ENCODE results near the gene AGPAT1.
"Not testable (repeated sequence)": the region's sequence is repeated elsewhere in the genome, so short reads cannot be mapped to it uniquely, and the experiment has no call there.

Gene AGPAT1

GRCh38 chr6:32198866-32199265, 23.0 kb upstream of the AGPAT1 start:
- no peak for DNase-seq (ENCODE audit: low spot score)

- DNase-seq (ENCODE audit: low spot score) = no peak
These were observed 22.4 kb upstream of the AGPAT1 start for GRCh38 chr6:32198345-32198696.

- DNase-seq (ENCODE audit: low spot score) = no peak
These were observed 21.1 kb upstream of the AGPAT1 start for GRCh38 chr6:32196682-32197616.

- DNase-seq (ENCODE audit: low spot score) = peak; percentile 76
These were observed 20.2 kb upstream of the AGPAT1 start for GRCh38 chr6:32195902-32196681.

GRCh38 chr6:32195652-32195901, 19.7 kb upstream of the AGPAT1 start:
- DNase-seq (ENCODE audit: low spot score) = peak; percentile 100

GRCh38 chr6:32194825-32195651, 19.2 kb upstream of the AGPAT1 start:
- DNase-seq (ENCODE audit: low spot score) = peak; percentile 78

- no peak for DNase-seq (ENCODE audit: low spot score)
These were observed 18.5 kb upstream of the AGPAT1 start for GRCh38 chr6:32194388-32194787.

GRCh38 chr6:32193096-32193495, 17.2 kb upstream of the AGPAT1 start:
- DNase-seq (ENCODE audit: low spot score) = not testable (repeated sequence)

GRCh38 chr6:32192608-32193039, 16.7 kb upstream of the AGPAT1 start, which contains the start of gene GPSM3:
TSS of gene GPSM3 (minus strand) at chr6:32192643. CDS start at chr6:32192513, 130 bp downstream.
- DNase-seq (ENCODE audit: low spot score) = no peak

GRCh38 chr6:32191696-32192607, 16.1 kb upstream of the AGPAT1 start:
- DNase-seq (ENCODE audit: low spot score) = no peak

- no peak for DNase-seq (ENCODE audit: low spot score)
These were observed 15.2 kb upstream of the AGPAT1 start for GRCh38 chr6:32190911-32191677.

GRCh38 chr6:32190054-32190851, 14.4 kb upstream of the AGPAT1 start, which contains the start of gene PBX2:
TSS of gene PBX2 (minus strand) at chr6:32190202. CDS start at chr6:32189915, 287 bp downstream.
- DNase-seq (ENCODE audit: low spot score) = peak; percentile 83

- DNase-seq (ENCODE audit: low spot score) = no peak
These were observed 13.8 kb upstream of the AGPAT1 start for GRCh38 chr6:32189742-32190053.

- DNase-seq (ENCODE audit: low spot score) = no peak
These were observed 13.3 kb upstream of the AGPAT1 start for GRCh38 chr6:32189069-32189741.

GRCh38 chr6:32188381-32189068, 12.6 kb upstream of the AGPAT1 start:
- no peak for DNase-seq (ENCODE audit: low spot score)

GRCh38 chr6:32187725-32188380, 12.0 kb upstream of the AGPAT1 start:
- not testable (repeated sequence) for DNase-seq (ENCODE audit: low spot score)

GRCh38 chr6:32187009-32187709, 11.3 kb upstream of the AGPAT1 start:
- DNase-seq (ENCODE audit: low spot score) = no peak
